ENCODE measurements around the gene UGDH. TPM values are rescaled to one million over a fixed set of nuclear protein-coding genes. Genes with fewer than 3 reads are reported as not detected.

Gene UGDH
- 52.5 and 62.1 TPM in 2 replicates for total RNA-seq (2021)
- percentile 71 among the genes with signal in this experiment for Bru-seq, nascent RNA
- percentile 76 among the genes with signal in this experiment for BruChase-seq, experiment 1, labeled RNA remaining after a 2-hour chase
- percentile 87 among the genes with signal in this experiment for BruChase-seq, experiment 2, labeled RNA remaining after a 6-hour chase
- long read RNA-seq, transcript UGDH-201 (12 exons, 3,216 nt): major isoform, 163 of 182 reads
- long read RNA-seq, partial matches to known transcripts: 5 of 182 reads
- long read RNA-seq, other reads (novel, unspliced or antisense): 12 of 182 reads

GRCh38 chr4:39527296-39528060 is at the start of gene UGDH:
TSS of gene UGDH (minus strand) at chr4:39527439. CDS start at chr4:39521512, 5,927 bp downstream.
- Histone ChIP-seq H3K27me3 (replicated peaks; ENCODE audit: insufficient read depth, low read depth, low read length, poor library complexity) (no peaks in the 10 kb centered on the region), H3K36me3 (ENCODE audit: insufficient read depth, low read length, poor library complexity, severe bottlenecking) (peaks cover 4% of the 10 kb centered on the region), H3K4me1 (ENCODE audit: insufficient read depth, low read length, poor library complexity, severe bottlenecking) (peaks cover 4% of the 10 kb centered on the region), H3K4me3 (ENCODE audit: low read depth, low read length, poor library complexity, severe bottlenecking) (peak within 1 kb of the TSS; percentile 84), H3K9me3 (ENCODE audit: low read depth, low read length, poor library complexity, severe bottlenecking) (no peaks in the 10 kb centered on the region), H3K27ac (ENCODE audit: low read depth, low read length, poor library complexity, severe bottlenecking) (peak within 1 kb of the TSS; percentile 78)
- BruUV-seq (replicated peaks): no TSS peak
- CTCF ChIA-PET: interaction anchor here (0.9 kb wide), 1 partner anchor 58 kb away, joined by 5 read pairs; no protein-coding TSS in a partner anchor
- TF ChIP-seq CTCF (conservative IDR thresholded peaks at IDR 0.05; ENCODE audit: low read depth, low read length): no peak
- no peak for TF ChIP-seq EZH2 (IDR thresholded peaks at IDR 0.05; ENCODE audit: borderline replicate concordance, low read depth, low read length, poor library complexity, severe bottlenecking)
- POLR2A ChIA-PET (ENCODE audit: low non-redundant PET): no interaction called here
- intact Hi-C loops (cut with micrococcal nuclease; ENCODE audit: unreplicated experiment): loop anchor here (5.0 kb wide), 2 partner anchors 110 to 450 kb away; partner anchors contain the start of genes PDS5A and SMIM14
- peak; percentile 99 for DNase-seq (ENCODE audit: low spot score)

- intact Hi-C loops (cut with micrococcal nuclease; ENCODE audit: unreplicated experiment): no loop called here
- BruUV-seq (replicated peaks): no TSS peak
- TF ChIP-seq EZH2 (IDR thresholded peaks at IDR 0.05; ENCODE audit: borderline replicate concordance, low read depth, low read length, poor library complexity, severe bottlenecking) (no peak), CTCF (conservative IDR thresholded peaks at IDR 0.05; ENCODE audit: low read depth, low read length) (no peak)
- Histone ChIP-seq H3K27me3 (replicated peaks; ENCODE audit: insufficient read depth, low read depth, low read length, poor library complexity) (no peaks in the 10 kb centered on the region), H3K9me3 (ENCODE audit: low read depth, low read length, poor library complexity, severe bottlenecking) (no peaks in the 10 kb centered on the region), H3K27ac (ENCODE audit: low read depth, low read length, poor library complexity, severe bottlenecking) (no peak overlapping the region), H3K36me3 (ENCODE audit: insufficient read depth, low read length, poor library complexity, severe bottlenecking) (no peaks in the 10 kb centered on the region), H3K4me3 (ENCODE audit: low read depth, low read length, poor library complexity, severe bottlenecking) (no peak overlapping the region), H3K4me1 (ENCODE audit: insufficient read depth, low read length, poor library complexity, severe bottlenecking) (no peaks in the 10 kb centered on the region)
- ChIA-PET POLR2A (ENCODE audit: low non-redundant PET) (interaction anchor here (0.7 kb wide), 1 partner anchor 261 kb away, joined by 14 read pairs; no protein-coding TSS in a partner anchor), CTCF (no interaction called here)
- no peak for DNase-seq (ENCODE audit: low spot score)
These were observed 47.7 kb upstream of the UGDH start for GRCh38 chr4:39574946-39575345.

GRCh38 chr4:39571504-39571903 is 44.3 kb upstream of the UGDH start:
- no peaks in the 10 kb centered on the region for H3K27me3 ChIP-seq (replicated peaks; ENCODE audit: insufficient read depth, low read depth, low read length, poor library complexity)
- no peak overlapping the region for H3K4me3 ChIP-seq (ENCODE audit: low read depth, low read length, poor library complexity, severe bottlenecking)
- CTCF ChIA-PET: no interaction called here
- POLR2A ChIA-PET (ENCODE audit: low non-redundant PET): no interaction called here
- H3K27ac ChIP-seq (ENCODE audit: low read depth, low read length, poor library complexity, severe bottlenecking): no peak overlapping the region
- TF ChIP-seq CTCF (conservative IDR thresholded peaks at IDR 0.05; ENCODE audit: low read depth, low read length): no peak
- TF ChIP-seq EZH2 (IDR thresholded peaks at IDR 0.05; ENCODE audit: borderline replicate concordance, low read depth, low read length, poor library complexity, severe bottlenecking): no peak
- H3K36me3 ChIP-seq (ENCODE audit: insufficient read depth, low read length, poor library complexity, severe bottlenecking): no peaks in the 10 kb centered on the region
- BruUV-seq (replicated peaks): no TSS peak
- intact Hi-C loops (cut with micrococcal nuclease; ENCODE audit: unreplicated experiment): no loop called here
- H3K9me3 ChIP-seq (ENCODE audit: low read depth, low read length, poor library complexity, severe bottlenecking): no peaks in the 10 kb centered on the region
- no peak for DNase-seq (ENCODE audit: low spot score)
- H3K4me1 ChIP-seq (ENCODE audit: insufficient read depth, low read length, poor library complexity, severe bottlenecking): no peaks in the 10 kb centered on the region

All from A673 (cell line).